ENCODE measurements around the gene GOLGA7B. TPM values are rescaled to one million over a fixed set of nuclear protein-coding genes. Genes with fewer than 3 reads are reported as not detected.
A peak's percentile ranks its signal among the peaks of the same experiment; 100 is the strongest.

GOLGA7B gene
- total RNA-seq = under 1 TPM; 0.47 to 0.57 TPM

DNA sequence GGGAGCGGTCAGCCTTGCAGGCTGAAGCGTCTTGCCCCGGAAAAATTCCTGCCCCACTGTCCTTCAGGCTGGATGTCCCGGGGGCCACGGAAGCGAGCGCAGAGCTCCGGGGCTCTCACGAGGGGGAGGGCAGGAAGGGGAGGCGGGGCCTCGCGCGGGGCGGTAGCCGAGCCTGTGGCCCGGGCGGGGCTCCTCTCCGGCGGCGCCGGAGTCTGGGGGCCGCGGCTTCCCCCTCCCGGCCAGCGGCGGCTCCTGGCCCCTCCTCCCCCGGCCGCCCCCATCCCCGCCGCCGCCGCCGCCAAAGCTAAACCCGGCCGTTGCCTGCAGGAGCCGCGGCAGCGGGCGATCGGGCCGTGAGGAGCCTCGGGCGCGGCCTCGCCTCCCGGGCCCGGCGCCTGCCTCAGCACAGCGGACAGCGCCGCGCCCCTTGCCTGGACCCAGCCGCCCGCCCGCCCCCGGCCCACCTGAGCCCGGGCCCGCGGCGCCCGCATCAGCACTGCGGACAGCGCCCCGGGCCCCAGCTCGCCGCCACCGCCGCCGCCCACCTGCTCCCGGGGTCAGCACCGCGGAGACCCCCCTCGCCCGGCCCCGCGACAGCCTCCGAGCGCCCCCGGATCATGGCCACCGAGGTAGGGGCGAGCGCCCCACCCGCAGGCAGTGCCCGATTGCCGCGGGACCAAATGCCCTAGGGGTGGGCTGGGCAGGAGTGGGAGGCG, at the start of gene GOLGA7B:
Gene GOLGA7B (plus strand): TSS at position 157 of the 716 bp plus-strand sequence. CDS start 461 bp downstream, at position 618.
- POLR2A ChIA-PET = interaction anchor here (0.6 kb wide), 2 partner anchors 21 to 285 kb away, joined by 3 to 4 read pairs; partner anchors contain the start of gene R3HCC1L
- Mint-ChIP-seq H3K9me3 (ENCODE audit: low read depth) (no peaks in the 10 kb centered on the region), H3K36me3 (ENCODE audit: low read depth) (no peaks in the 10 kb centered on the region), H3K27me3 (no peaks in the 10 kb centered on the region), H3K4me3 (peak within 1 kb of the TSS; percentile 77), H3K27ac (peak within 1 kb of the TSS; percentile 24), H3K4me1 (peaks cover 35% of the 10 kb centered on the region)
- peak; percentile 76 for DNase-seq
- CTCF ChIA-PET = interaction anchor here (0.7 to 2.7 kb wide), 4 partner anchors 10 to 606 kb away, joined by 3 to 19 read pairs (median 4); no protein-coding TSS in a partner anchor
- intact Hi-C loops (cut with DNase I, micrococcal nuclease) = loop anchor here in 1 of 2 experiments (1.0 to 5.0 kb wide), 3 partner anchors 19 to 163 kb away; partner anchors contain the start of gene AVPI1
- ATAC-seq = peak; percentile 73

- H3K9me3 Mint-ChIP-seq (ENCODE audit: low read depth) = peaks cover 11% of the 10 kb centered on the region
- intact Hi-C loops (cut with DNase I, micrococcal nuclease) = no loop called here
- peaks cover 14% of the 10 kb centered on the region for H3K4me1 Mint-ChIP-seq
- ATAC-seq = no peak
- H3K27ac Mint-ChIP-seq = no peak overlapping the region
- POLR2A ChIA-PET = no interaction called here
- peaks cover 3% of the 10 kb centered on the region for H3K36me3 Mint-ChIP-seq (ENCODE audit: low read depth)
- H3K4me3 Mint-ChIP-seq = no peak overlapping the region
- H3K27me3 Mint-ChIP-seq = no peaks in the 10 kb centered on the region
- CTCF ChIA-PET = interaction anchor here (0.9 to 1.1 kb wide), 2 partner anchors 8 to 228 kb away, joined by 3 read pairs; no protein-coding TSS in a partner anchor
- DNase-seq = no peak
Measured at GRCh38 chr10:97800474-97800873, 49.2 kb upstream of the GOLGA7B start.

GRCh38 chr10:97801422-97801821, 48.2 kb upstream of the GOLGA7B start:
- DNase-seq (no peak), ATAC-seq (no peak)
- intact Hi-C loops (cut with DNase I, micrococcal nuclease) = no loop called here
- Mint-ChIP-seq H3K27ac (no peak overlapping the region), H3K36me3 (ENCODE audit: low read depth) (peaks cover 3% of the 10 kb centered on the region), H3K9me3 (ENCODE audit: low read depth) (peaks cover 11% of the 10 kb centered on the region), H3K4me1 (peaks cover 6% of the 10 kb centered on the region), H3K27me3 (no peaks in the 10 kb centered on the region), H3K4me3 (no peak overlapping the region)
- CTCF ChIA-PET = interaction anchor here (0.6 to 1.1 kb wide), 3 partner anchors 71 to 227 kb away, joined by 3 to 4 read pairs (median 3); no protein-coding TSS in a partner anchor
- POLR2A ChIA-PET = no interaction called here

DNA sequence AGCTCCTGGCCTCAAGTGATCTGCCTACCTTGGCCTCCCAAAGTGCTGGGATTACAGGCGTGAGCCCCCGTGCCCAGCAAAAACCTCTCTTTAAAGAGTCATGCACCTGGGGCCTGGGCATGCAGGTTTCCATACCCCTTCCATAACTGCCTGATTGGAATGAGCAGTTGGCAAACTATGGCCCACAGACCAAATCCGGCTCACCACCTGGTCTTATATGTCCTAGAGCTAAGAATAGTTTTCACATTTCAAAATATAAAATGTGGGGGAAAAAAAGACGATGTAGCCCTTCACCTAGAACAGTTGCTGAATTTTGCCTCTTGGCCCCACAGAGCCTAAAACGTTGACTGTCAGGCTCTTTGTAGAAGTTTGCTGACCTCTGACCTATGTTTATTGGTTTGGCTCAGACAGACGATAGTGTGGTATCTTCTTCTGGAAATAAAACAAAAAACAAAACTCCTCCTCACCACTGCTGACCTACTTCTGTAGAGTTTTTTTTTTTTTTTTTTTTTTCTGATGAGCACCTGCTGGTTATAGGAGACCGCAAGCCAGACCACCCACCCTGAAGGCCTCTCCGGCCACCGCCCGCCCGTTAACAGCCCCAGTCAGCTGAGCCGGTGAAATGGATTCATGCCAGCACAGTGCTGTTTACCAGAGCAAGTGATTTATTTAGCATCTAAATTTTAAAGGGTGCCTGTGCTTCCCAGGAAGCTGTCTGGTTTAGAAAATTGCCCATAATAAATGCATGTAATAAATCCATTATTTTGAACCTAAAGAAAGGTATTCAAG, 44.4 kb upstream of the GOLGA7B start:
- no peaks in the 10 kb centered on the region for H3K4me1 Mint-ChIP-seq
- ChIA-PET CTCF (interaction anchor here (0.7 kb wide), 1 partner anchor 15 kb away, joined by 3 read pairs; no protein-coding TSS in a partner anchor), POLR2A (no interaction called here)
- H3K4me3 Mint-ChIP-seq = no peak overlapping the region
- H3K36me3 Mint-ChIP-seq (ENCODE audit: low read depth) = no peaks in the 10 kb centered on the region
- no peak for DNase-seq
- no peaks in the 10 kb centered on the region for H3K27me3 Mint-ChIP-seq
- ATAC-seq = no peak
- H3K9me3 Mint-ChIP-seq (ENCODE audit: low read depth) = no peaks in the 10 kb centered on the region
- intact Hi-C loops (cut with DNase I, micrococcal nuclease) = no loop called here
- H3K27ac Mint-ChIP-seq = no peak overlapping the region

DNA sequence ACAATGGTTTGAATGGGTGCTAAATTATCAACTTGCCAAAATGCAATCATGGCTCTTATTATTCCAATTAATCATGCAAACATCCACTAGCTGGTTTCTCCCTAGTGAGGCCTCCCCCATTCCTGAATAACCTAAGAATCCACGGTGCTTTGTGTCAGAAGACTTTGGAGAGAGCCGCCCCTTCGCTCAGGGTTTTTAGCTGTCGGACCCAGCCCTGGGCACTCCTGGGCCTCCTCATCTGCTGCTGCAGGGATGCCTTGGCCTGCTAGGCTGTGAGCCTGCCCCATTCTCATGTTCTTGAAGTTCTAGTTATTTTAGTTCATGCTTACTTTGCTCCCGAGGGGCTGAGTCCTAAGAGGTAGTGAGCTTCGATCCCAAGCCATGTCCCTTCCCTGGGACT, 43.7 kb upstream of the GOLGA7B start:
- no peaks in the 10 kb centered on the region for H3K36me3 Mint-ChIP-seq (ENCODE audit: low read depth)
- H3K9me3 Mint-ChIP-seq (ENCODE audit: low read depth) = no peaks in the 10 kb centered on the region
- H3K4me3 Mint-ChIP-seq = no peak overlapping the region
- ChIA-PET POLR2A (no interaction called here), CTCF (interaction anchor here (0.7 kb wide), 2 partner anchors 15 to 18 kb away, joined by 3 read pairs; no protein-coding TSS in a partner anchor)
- H3K27ac Mint-ChIP-seq = no peak overlapping the region
- H3K27me3 Mint-ChIP-seq = no peaks in the 10 kb centered on the region
- H3K4me1 Mint-ChIP-seq = no peaks in the 10 kb centered on the region
- DNase-seq = no peak
- intact Hi-C loops (cut with DNase I, micrococcal nuclease) = no loop called here
- no peak for ATAC-seq

- no peaks in the 10 kb centered on the region for H3K36me3 Mint-ChIP-seq (ENCODE audit: low read depth)
- no peak overlapping the region for H3K27ac Mint-ChIP-seq
- DNase-seq (no peak), ATAC-seq (no peak)
- CTCF ChIA-PET = interaction anchor here (0.8 to 1.1 kb wide), 2 partner anchors 18 to 59 kb away, joined by 3 read pairs; no protein-coding TSS in a partner anchor
- no peaks in the 10 kb centered on the region for H3K27me3 Mint-ChIP-seq
- POLR2A ChIA-PET = no interaction called here
- no peaks in the 10 kb centered on the region for H3K4me1 Mint-ChIP-seq
- intact Hi-C loops (cut with DNase I, micrococcal nuclease) = no loop called here
- no peak overlapping the region for H3K4me3 Mint-ChIP-seq
- H3K9me3 Mint-ChIP-seq (ENCODE audit: low read depth) = no peaks in the 10 kb centered on the region
Measured at GRCh38 chr10:97810446-97810845, 39.2 kb upstream of the GOLGA7B start.

- ChIA-PET CTCF (interaction anchor here (0.8 to 0.9 kb wide), 2 partner anchors 86 to 111 kb away, joined by 3 read pairs; no protein-coding TSS in a partner anchor), POLR2A (interaction anchor here (0.5 kb wide), 1 partner anchor 578 kb away, joined by 4 read pairs; no protein-coding TSS in a partner anchor)
- Mint-ChIP-seq H3K27ac (no peak overlapping the region), H3K27me3 (no peaks in the 10 kb centered on the region), H3K9me3 (ENCODE audit: low read depth) (no peaks in the 10 kb centered on the region), H3K4me1 (no peaks in the 10 kb centered on the region), H3K36me3 (ENCODE audit: low read depth) (no peaks in the 10 kb centered on the region), H3K4me3 (no peak overlapping the region)
- intact Hi-C loops (cut with DNase I, micrococcal nuclease) = no loop called here
- DNase-seq = no peak
- ATAC-seq = no peak
Measured at GRCh38 chr10:97811958-97812357, 37.7 kb upstream of the GOLGA7B start.

- Mint-ChIP-seq H3K27ac (no peak overlapping the region), H3K4me3 (no peak overlapping the region), H3K4me1 (no peaks in the 10 kb centered on the region), H3K27me3 (no peaks in the 10 kb centered on the region), H3K9me3 (ENCODE audit: low read depth) (no peaks in the 10 kb centered on the region), H3K36me3 (ENCODE audit: low read depth) (no peaks in the 10 kb centered on the region)
- ATAC-seq (no peak), DNase-seq (no peak)
- POLR2A ChIA-PET = interaction anchor here (0.5 kb wide), 1 partner anchor 579 kb away, joined by 4 read pairs; no protein-coding TSS in a partner anchor
- CTCF ChIA-PET = interaction anchor here (0.8 kb wide), 1 partner anchor 17 kb away, joined by 3 read pairs; no protein-coding TSS in a partner anchor
- intact Hi-C loops (cut with DNase I, micrococcal nuclease) = no loop called here
Measured at GRCh38 chr10:97812696-97813095, 36.9 kb upstream of the GOLGA7B start.

GRCh38 chr10:97813311-97813710, 36.3 kb upstream of the GOLGA7B start:
- H3K4me1 Mint-ChIP-seq = no peaks in the 10 kb centered on the region
- DNase-seq (no peak), ATAC-seq (no peak)
- no peak overlapping the region for H3K4me3 Mint-ChIP-seq
- ChIA-PET POLR2A (no interaction called here), CTCF (interaction anchor here (0.6 to 0.8 kb wide), 2 partner anchors 17 to 37 kb away, joined by 3 read pairs; no protein-coding TSS in a partner anchor)
- H3K27me3 Mint-ChIP-seq = no peaks in the 10 kb centered on the region
- intact Hi-C loops (cut with DNase I, micrococcal nuclease) = no loop called here
- H3K9me3 Mint-ChIP-seq (ENCODE audit: low read depth) = no peaks in the 10 kb centered on the region
- no peaks in the 10 kb centered on the region for H3K36me3 Mint-ChIP-seq (ENCODE audit: low read depth)
- no peak overlapping the region for H3K27ac Mint-ChIP-seq

DNA sequence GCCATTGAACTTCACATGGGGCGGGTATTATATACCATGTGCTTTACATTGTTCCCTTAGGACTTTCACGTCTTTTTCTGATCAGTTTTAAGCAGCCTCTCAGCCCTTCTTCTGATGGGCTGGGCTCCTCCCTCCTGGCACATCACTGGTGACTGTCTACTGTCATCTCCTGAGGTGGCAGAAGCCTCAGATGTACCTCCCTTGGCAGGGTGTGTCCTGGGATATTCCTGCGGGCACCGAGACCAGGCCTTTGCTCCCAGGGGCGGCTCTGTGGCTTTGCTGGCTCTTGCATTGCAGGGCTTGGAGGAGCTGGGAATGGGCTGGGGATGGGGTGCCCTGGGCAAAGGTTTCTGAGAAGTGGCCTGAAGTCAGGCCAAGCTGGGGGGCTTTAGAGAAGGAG, 34.6 kb upstream of the GOLGA7B start:
- POLR2A ChIA-PET = no interaction called here
- no peak for ATAC-seq
- H3K27ac Mint-ChIP-seq = no peak overlapping the region

DNA sequence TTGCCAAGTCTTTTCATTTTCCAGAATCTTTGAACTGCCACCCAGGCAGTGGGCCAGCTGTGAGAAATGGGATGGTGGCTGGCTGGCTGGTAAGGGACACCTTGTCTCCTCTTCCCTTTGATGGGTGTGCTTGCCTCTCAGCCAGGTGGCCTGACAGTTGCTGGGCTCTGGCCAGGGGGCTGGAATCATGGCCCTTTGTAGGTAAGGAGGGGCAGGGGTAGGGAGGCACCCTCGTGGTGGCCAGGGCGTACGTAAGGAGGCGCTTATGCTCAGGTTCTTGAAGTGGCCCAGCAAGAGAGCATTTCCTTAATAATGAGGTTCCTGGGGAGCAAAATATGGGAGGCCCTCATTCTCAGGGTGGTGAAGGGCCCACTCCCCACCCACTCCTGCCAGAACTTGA, 33.0 kb upstream of the GOLGA7B start:
- POLR2A ChIA-PET = no interaction called here
- CTCF ChIA-PET = interaction anchor here (1.3 kb wide), 1 partner anchor 38 kb away, joined by 5 read pairs; no protein-coding TSS in a partner anchor
- Mint-ChIP-seq H3K36me3 (ENCODE audit: low read depth) (no peaks in the 10 kb centered on the region), H3K4me1 (no peaks in the 10 kb centered on the region), H3K4me3 (no peak overlapping the region), H3K27me3 (no peaks in the 10 kb centered on the region), H3K9me3 (ENCODE audit: low read depth) (no peaks in the 10 kb centered on the region), H3K27ac (no peak overlapping the region)
- ATAC-seq (no peak), DNase-seq (no peak)
- intact Hi-C loops (cut with DNase I, micrococcal nuclease) = no loop called here

More for the DNA sequence above, 34.6 kb upstream of the GOLGA7B start:
- no peak overlapping the region for H3K4me3 Mint-ChIP-seq
- DNase-seq = no peak
- no peaks in the 10 kb centered on the region for H3K36me3 Mint-ChIP-seq (ENCODE audit: low read depth)
- intact Hi-C loops (cut with DNase I, micrococcal nuclease) = no loop called here
- no peaks in the 10 kb centered on the region for H3K4me1 Mint-ChIP-seq
- no peaks in the 10 kb centered on the region for H3K9me3 Mint-ChIP-seq (ENCODE audit: low read depth)
- CTCF ChIA-PET = no interaction called here
- H3K27me3 Mint-ChIP-seq = no peaks in the 10 kb centered on the region
